ENCODE measurements around the gene ERP29. TPM values are rescaled to one million over a fixed set of nuclear protein-coding genes. Genes with fewer than 3 reads are reported as not detected.

ERP29 gene
- total and polyA plus RNA-seq, 9 donors = 28.1 to 169 (median 71.4) TPM

- WGBS, 3 donors = 81 to 82% (median 82%) methylated on average over 4 of the region's 4 CpGs
- intact Hi-C loops (cut with DNase I) = no loop called here
- Histone ChIP-seq H3K4me1 (ENCODE audit: insufficient read depth) (no peaks in the 10 kb centered on the region), H3K36me3 (no peaks in the 10 kb centered on the region), H3K9me3 (no peaks in the 10 kb centered on the region), H3K27me3 (no peaks in the 10 kb centered on the region), H3K4me3 (no peak overlapping the region), H3K27ac (no peak overlapping the region)
- TF ChIP-seq POLR2A (IDR thresholded peaks at IDR 0.05) (no peak), EP300 (IDR thresholded peaks at IDR 0.05) (no peak), CTCF (IDR thresholded peaks at IDR 0.05) (no peak)
- no peak for DNase-seq
Observed at GRCh38 chr12:112023759-112024396, 10.7 kb downstream of the ERP29 start.

- 78 to 83% (median 82%) methylated on average over 4 of the region's 4 CpGs for WGBS, 3 donors
- Histone ChIP-seq H3K4me3 (no peak overlapping the region), H3K27ac (no peak overlapping the region), H3K9me3 (no peaks in the 10 kb centered on the region), H3K4me1 (ENCODE audit: insufficient read depth) (no peaks in the 10 kb centered on the region), H3K36me3 (no peaks in the 10 kb centered on the region), H3K27me3 (no peaks in the 10 kb centered on the region)
- no peak for DNase-seq
- no peak for TF ChIP-seq CTCF (IDR thresholded peaks at IDR 0.05)
- no peak for TF ChIP-seq POLR2A (IDR thresholded peaks at IDR 0.05)
- TF ChIP-seq EP300 (IDR thresholded peaks at IDR 0.05) = no peak
- intact Hi-C loops (cut with DNase I) = no loop called here
Observed at GRCh38 chr12:112025808-112026375, 12.7 kb downstream of the ERP29 start.

- 94 to 96% (median 94%) methylated on average over 2 of the region's 2 CpGs for WGBS, 3 donors
- no peak for TF ChIP-seq CTCF (IDR thresholded peaks at IDR 0.05)
- TF ChIP-seq EP300 (IDR thresholded peaks at IDR 0.05) = no peak
- TF ChIP-seq POLR2A (IDR thresholded peaks at IDR 0.05) = no peak
- no peaks in the 10 kb centered on the region for H3K27me3 ChIP-seq
- H3K4me3 ChIP-seq = no peak overlapping the region
- H3K27ac ChIP-seq = no peak overlapping the region
- intact Hi-C loops (cut with DNase I) = no loop called here
- DNase-seq = no peak
- H3K9me3 ChIP-seq = no peaks in the 10 kb centered on the region
- no peaks in the 10 kb centered on the region for H3K4me1 ChIP-seq (ENCODE audit: insufficient read depth)
- no peaks in the 10 kb centered on the region for H3K36me3 ChIP-seq
Observed at GRCh38 chr12:112029301-112029700, 16.1 kb downstream of the ERP29 start.

- Histone ChIP-seq H3K27ac (no peak overlapping the region), H3K27me3 (no peaks in the 10 kb centered on the region), H3K4me1 (ENCODE audit: insufficient read depth) (no peaks in the 10 kb centered on the region), H3K36me3 (no peaks in the 10 kb centered on the region), H3K9me3 (no peaks in the 10 kb centered on the region), H3K4me3 (no peak overlapping the region)
- TF ChIP-seq POLR2A (IDR thresholded peaks at IDR 0.05) (no peak), EP300 (IDR thresholded peaks at IDR 0.05) (no peak), CTCF (IDR thresholded peaks at IDR 0.05) (no peak)
- intact Hi-C loops (cut with DNase I) = no loop called here
- 49 to 70% (median 62%) methylated on average over 2 of the region's 2 CpGs for WGBS, 3 donors
- DNase-seq = no peak
Observed at GRCh38 chr12:112031472-112031871, 18.2 kb downstream of the ERP29 start.
